ENCODE data around the gene MYO18A. TPM values are rescaled to one million over a fixed set of nuclear protein-coding genes. Genes with fewer than 3 reads are reported as not detected.

Gene MYO18A
- total RNA-seq, 3 donors from 2014 or later (not counting 1 experiment from before 2014, with no cell fraction given): 110 to 117 (median 115) TPM

GRCh38 chr17:29158488-29159275 is 21.5 kb downstream of the MYO18A start:
- peaks cover 11 to 27% of the 10 kb centered on the region in 2 donors for H3K4me1 Mint-ChIP-seq
- no peak overlapping the region for H3K27ac ChIP-seq (ENCODE audit: low read length)
- H3K4me3 ChIP-seq (ENCODE audit: low read length): no peak overlapping the region
- peaks cover 31% of the 10 kb centered on the region for H3K4me1 ChIP-seq (ENCODE audit: control insufficient read depth, insufficient read depth, low read length)
- no peaks in the 10 kb centered on the region for H3K9me3 Mint-ChIP-seq
- intact Hi-C loops (cut with micrococcal nuclease): no loop called here
- ATAC-seq (no peak), DNase-seq (no peak)
- H3K36me3 ChIP-seq (ENCODE audit: control insufficient read depth, insufficient read depth, low read length): no peaks in the 10 kb centered on the region
- TF ChIP-seq CTCF (IDR thresholded peaks at IDR 0.05): no peak
- peak overlapping the region in 1 of 2 donors; percentile 34 for H3K27ac Mint-ChIP-seq
- H3K4me3 Mint-ChIP-seq: no peak overlapping the region
- H3K9me3 ChIP-seq (ENCODE audit: control insufficient read depth, insufficient read depth, low read length): no peaks in the 10 kb centered on the region
- no peaks in the 10 kb centered on the region for H3K27me3 Mint-ChIP-seq (ENCODE audit: low read depth in 2 of 2)
- H3K36me3 Mint-ChIP-seq: no peaks in the 10 kb centered on the region
- WGBS (ENCODE audit: insufficient coverage): 78% methylated on average over 13 of the region's 13 CpGs
- H3K27me3 ChIP-seq (ENCODE audit: control insufficient read depth, insufficient read depth, low read length): no peaks in the 10 kb centered on the region

- Histone ChIP-seq H3K27me3 (ENCODE audit: control insufficient read depth, insufficient read depth, low read length) (no peaks in the 10 kb centered on the region), H3K9me3 (ENCODE audit: control insufficient read depth, insufficient read depth, low read length) (no peaks in the 10 kb centered on the region), H3K4me3 (ENCODE audit: low read length) (no peak overlapping the region), H3K4me1 (ENCODE audit: control insufficient read depth, insufficient read depth, low read length) (peaks cover 31% of the 10 kb centered on the region), H3K36me3 (ENCODE audit: control insufficient read depth, insufficient read depth, low read length) (no peaks in the 10 kb centered on the region), H3K27ac (ENCODE audit: low read length) (no peak overlapping the region)
- Mint-ChIP-seq H3K4me3 (no peak overlapping the region), H3K9me3 (no peaks in the 10 kb centered on the region), H3K4me1 (peaks cover 11 to 28% of the 10 kb centered on the region in 2 donors), H3K36me3 (no peaks in the 10 kb centered on the region), H3K27ac (no peak overlapping the region), H3K27me3 (ENCODE audit: low read depth in 2 of 2) (no peaks in the 10 kb centered on the region)
- DNase-seq: no peak
- ATAC-seq: peak in 2 of 3 donors; percentile 40 to 48
- no peak for TF ChIP-seq CTCF (IDR thresholded peaks at IDR 0.05)
- 81% methylated on average over 11 of the region's 11 CpGs for WGBS (ENCODE audit: insufficient coverage)
- intact Hi-C loops (cut with micrococcal nuclease): no loop called here
Measured at GRCh38 chr17:29158096-29158487, 22.1 kb downstream of the MYO18A start.

GRCh38 chr17:29157310-29157709 is 22.9 kb downstream of the MYO18A start:
- Mint-ChIP-seq H3K27ac (no peak overlapping the region), H3K36me3 (no peaks in the 10 kb centered on the region), H3K9me3 (no peaks in the 10 kb centered on the region), H3K27me3 (ENCODE audit: low read depth in 2 of 2) (no peaks in the 10 kb centered on the region), H3K4me1 (peaks cover 11 to 28% of the 10 kb centered on the region in 2 donors), H3K4me3 (no peak overlapping the region)
- H3K27me3 ChIP-seq (ENCODE audit: control insufficient read depth, insufficient read depth, low read length): no peaks in the 10 kb centered on the region
- no peak overlapping the region for H3K4me3 ChIP-seq (ENCODE audit: low read length)
- peaks cover 31% of the 10 kb centered on the region for H3K4me1 ChIP-seq (ENCODE audit: control insufficient read depth, insufficient read depth, low read length)
- no peak overlapping the region for H3K27ac ChIP-seq (ENCODE audit: low read length)
- ATAC-seq: no peak
- TF ChIP-seq CTCF (IDR thresholded peaks at IDR 0.05): no peak
- 100% methylated on average over 1 of the region's 1 CpG for WGBS (ENCODE audit: insufficient coverage)
- intact Hi-C loops (cut with micrococcal nuclease): no loop called here
- no peaks in the 10 kb centered on the region for H3K36me3 ChIP-seq (ENCODE audit: control insufficient read depth, insufficient read depth, low read length)
- DNase-seq: no peak
- H3K9me3 ChIP-seq (ENCODE audit: control insufficient read depth, insufficient read depth, low read length): no peaks in the 10 kb centered on the region

GRCh38 chr17:29156781-29157180 is 23.4 kb downstream of the MYO18A start:
- Histone ChIP-seq H3K27me3 (ENCODE audit: control insufficient read depth, insufficient read depth, low read length) (no peaks in the 10 kb centered on the region), H3K4me3 (ENCODE audit: low read length) (no peak overlapping the region), H3K4me1 (ENCODE audit: control insufficient read depth, insufficient read depth, low read length) (peaks cover 31% of the 10 kb centered on the region), H3K36me3 (ENCODE audit: control insufficient read depth, insufficient read depth, low read length) (no peaks in the 10 kb centered on the region), H3K27ac (ENCODE audit: low read length) (no peak overlapping the region), H3K9me3 (ENCODE audit: control insufficient read depth, insufficient read depth, low read length) (no peaks in the 10 kb centered on the region)
- WGBS (ENCODE audit: insufficient coverage): 74% methylated on average over 6 of the region's 6 CpGs
- Mint-ChIP-seq H3K27me3 (ENCODE audit: low read depth in 2 of 2) (no peaks in the 10 kb centered on the region), H3K36me3 (no peaks in the 10 kb centered on the region), H3K9me3 (no peaks in the 10 kb centered on the region), H3K27ac (no peak overlapping the region), H3K4me1 (peaks cover 11 to 28% of the 10 kb centered on the region in 2 donors), H3K4me3 (no peak overlapping the region)
- intact Hi-C loops (cut with micrococcal nuclease): no loop called here
- no peak for TF ChIP-seq CTCF (IDR thresholded peaks at IDR 0.05)
- DNase-seq: no peak
- no peak for ATAC-seq

Data from natural killer cell (primary cell).